HG02885 (cell line): ENCODE data around the gene STYXL1.

Source experiments
- ATAC-seq: cut with Tn5 transposase; IDR thresholded peaks from one replicate; pipeline ENCODE4 v1.9.1; 2021; ENCODE audit warnings: mild to moderate bottlenecking; ENCODE audit not compliant: unreplicated experiment, poor library complexity

The STYXL1 gene

GRCh38 chr7:75982306-75983064, 65.3 kb downstream of the STYXL1 start:
- ATAC-seq: no peak

DNA sequence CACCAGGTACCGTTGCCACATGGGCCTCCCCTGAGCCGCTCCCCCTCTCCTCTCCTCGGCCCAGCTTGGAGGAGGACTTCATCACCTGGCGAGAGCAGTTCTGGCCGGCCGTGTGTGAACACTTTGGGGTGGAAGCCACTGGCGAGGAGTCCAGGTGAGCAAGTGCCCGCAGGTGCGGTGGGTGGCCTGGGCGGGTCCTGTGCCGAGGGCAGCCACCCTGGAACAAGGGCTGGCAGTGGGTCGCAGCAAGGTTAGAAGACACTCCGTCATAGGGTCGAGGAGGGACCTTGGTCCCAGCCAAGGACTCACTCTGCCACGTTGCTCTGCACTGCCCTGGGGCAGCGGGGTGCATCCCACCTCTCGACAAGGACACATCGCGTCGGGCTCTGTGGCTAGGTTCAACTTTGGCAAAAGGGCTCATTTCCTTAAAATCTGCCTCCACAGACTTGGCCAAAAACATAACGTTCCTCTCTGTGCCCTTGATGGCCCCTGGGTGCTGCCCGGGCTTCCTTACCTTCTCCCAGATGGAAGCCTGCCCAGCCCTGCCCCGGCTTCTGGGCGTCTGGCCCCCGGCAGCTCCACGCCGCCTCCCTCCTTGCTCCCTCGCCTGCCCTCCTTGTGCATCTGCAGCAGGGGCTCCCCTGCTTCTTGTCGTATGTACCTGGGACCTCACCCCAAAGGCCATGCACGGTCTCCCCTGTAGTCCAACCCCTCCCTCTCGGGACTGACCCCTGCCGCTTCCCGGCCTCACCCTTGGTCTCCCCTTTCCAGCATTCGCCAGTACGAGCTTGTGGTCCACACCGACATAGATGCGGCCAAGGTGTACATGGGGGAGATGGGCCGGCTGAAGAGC, 66.1 kb downstream of the STYXL1 start:
- ATAC-seq: no peak

GRCh38 chr7:75981203-75981452, 66.7 kb downstream of the STYXL1 start:
- ATAC-seq: no peak

- ATAC-seq: no peak
Measured at GRCh38 chr7:75980430-75981202, 67.2 kb downstream of the STYXL1 start.

DNA sequence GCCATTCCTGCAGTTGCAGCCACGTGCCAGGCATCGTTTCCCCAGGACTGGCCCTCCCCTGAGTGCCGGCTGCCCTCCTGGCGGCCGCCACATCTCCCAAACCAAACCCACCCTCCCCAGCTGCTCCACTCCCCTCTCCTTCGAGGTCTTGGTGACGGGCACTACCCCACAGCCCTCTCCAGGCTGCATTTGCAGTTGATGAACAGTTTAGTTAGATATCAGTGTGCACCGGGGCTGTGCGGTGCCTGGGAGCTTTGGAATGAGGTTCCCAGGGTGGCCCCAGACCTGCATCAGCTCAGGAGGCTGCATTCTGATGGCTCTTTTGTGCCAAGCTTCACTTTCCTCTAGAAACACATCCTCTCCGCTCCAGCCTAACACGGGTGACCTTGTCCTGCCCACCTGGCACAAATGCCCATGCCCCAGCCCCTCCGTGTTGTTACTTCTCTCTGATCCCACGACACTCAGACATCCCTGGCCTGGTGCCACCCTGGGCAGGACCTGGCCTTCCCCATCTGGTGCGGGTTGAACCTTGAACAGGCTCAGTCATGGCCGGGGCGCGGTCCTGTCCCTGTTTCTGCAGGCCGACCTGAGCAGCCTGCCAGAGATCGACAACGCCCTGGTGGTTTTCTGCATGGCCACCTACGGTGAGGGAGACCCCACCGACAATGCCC, 67.9 kb downstream of the STYXL1 start:
- ATAC-seq: no peak

DNA sequence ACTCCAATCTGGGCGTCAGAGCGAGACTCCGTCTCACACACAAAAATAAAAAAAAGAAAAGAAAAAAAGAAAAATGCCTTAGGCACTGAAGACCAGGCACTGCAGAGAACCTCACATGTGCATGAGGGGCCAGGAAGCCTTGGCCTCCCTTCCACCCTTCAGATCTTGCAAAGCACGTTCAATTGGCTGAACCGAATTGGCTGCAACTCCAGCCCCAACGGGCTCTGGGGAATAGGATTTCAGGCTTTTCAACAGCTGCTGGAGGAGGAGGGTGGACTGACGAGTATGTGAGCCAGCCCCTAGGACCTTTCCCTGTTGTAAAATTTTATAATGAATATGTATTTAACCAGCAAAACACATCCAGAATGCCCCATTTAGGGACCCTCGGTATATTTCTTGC, 70.1 kb downstream of the STYXL1 start:
- no peak for ATAC-seq

- no peak for ATAC-seq
Measured at GRCh38 chr7:75971961-75972763, 75.6 kb downstream of the STYXL1 start.

DNA sequence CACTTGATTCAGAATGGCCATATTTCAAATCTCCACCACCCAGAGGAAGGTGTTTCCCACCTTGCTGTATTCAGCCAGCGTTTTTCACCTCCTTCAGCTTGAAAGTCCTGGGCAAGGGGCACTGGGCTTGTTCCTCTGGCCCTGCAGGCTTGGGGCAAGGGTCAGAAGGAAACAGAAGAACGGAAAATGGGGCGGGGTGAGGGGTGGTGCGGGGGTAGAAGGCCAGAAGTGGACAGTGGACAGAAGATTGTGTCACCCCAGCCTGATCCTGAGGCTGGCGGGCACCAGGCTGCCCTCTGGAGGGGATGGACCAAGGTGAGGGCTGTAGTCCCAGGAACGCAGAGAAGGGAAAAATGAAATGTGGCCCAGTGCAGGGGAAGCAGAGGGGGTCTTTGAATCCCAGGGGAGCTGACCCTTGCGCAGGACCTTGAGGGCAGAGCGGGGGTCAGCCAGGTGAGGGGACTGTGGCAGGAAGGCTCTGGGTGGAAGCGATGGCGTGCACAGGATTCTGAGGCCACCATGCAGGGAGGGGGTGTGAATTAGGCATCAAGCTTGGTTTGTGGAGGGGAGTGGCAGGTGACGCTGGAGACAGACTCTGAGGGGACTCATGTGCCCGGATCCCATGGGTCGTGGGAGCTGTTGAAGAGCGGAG, 76.4 kb downstream of the STYXL1 start:
- no peak for ATAC-seq

- no peak for ATAC-seq
Measured at GRCh38 chr7:75969704-75970498, 77.9 kb downstream of the STYXL1 start.

GRCh38 chr7:75969182-75969581, 78.6 kb downstream of the STYXL1 start:
- no peak for ATAC-seq

- ATAC-seq: no peak
Measured at GRCh38 chr7:75968561-75969001, 79.2 kb downstream of the STYXL1 start.

DNA sequence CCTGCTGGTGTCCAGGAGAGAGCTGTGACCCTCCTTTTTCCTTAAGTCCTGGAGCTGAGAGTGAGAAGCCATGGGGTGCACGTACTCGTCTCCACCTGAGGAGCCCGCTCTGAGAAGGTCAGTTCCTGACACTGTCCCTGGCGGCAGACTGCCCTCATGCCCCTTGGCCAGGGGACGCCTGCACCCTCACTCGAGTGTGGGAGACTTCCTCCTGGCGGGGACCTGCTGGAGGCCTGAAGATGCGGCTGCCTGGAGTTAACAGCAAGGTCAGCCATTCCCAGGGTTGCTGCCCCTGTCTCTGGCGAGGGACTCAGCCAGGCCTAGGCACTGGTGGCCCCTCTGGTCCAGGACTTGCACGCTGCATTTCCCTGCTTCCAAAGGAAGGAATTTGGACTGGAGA, 79.8 kb downstream of the STYXL1 start:
- ATAC-seq: no peak

DNA sequence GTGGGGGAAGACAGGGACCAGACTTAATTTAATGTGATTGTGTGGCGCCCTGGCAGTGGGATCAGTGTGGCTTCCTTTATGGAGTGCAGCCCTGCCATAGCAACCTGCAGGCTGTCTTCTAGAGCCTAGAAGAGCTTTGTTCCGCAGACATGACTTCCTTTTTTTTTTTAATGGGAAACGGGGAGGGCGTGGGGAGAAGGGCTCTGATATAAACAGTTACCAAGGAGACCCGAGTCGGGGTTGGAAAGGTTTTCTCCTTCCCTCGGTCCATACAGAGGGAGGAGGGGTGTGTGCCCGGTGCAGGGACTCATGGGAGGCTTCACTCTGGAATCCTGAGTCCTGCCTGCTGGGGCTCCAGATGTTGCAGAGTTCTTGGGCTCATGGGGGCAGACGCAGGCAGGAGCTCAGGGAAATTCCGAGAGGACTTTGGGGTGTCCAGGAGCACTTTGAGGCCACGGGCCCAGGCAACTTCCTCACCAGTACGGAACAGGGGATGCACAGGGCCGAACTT, 80.3 kb downstream of the STYXL1 start:
- no peak for ATAC-seq

DNA sequence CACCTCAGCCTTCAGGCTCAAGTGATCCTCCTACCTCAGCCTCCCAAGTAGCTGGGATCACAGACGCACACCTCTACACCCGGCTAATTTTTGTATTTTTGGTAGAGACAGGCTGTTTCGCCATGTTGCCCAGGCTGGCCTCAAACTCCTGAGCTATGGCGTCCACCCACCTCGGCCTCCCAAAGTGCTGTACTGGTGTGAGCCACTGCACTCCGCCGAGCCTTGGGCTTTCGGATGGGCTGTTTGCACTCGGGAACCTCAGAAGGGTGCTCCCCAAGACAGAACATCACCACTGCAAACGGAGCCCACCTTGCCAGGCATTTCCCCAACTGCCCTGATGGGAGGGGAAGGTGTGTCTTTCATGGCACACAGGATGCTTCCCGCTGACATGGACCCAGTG, 80.7 kb downstream of the STYXL1 start:
- no peak for ATAC-seq

GRCh38 chr7:75966190-75966961, 81.4 kb downstream of the STYXL1 start:
- ATAC-seq: no peak

GRCh38 chr7:75965617-75966016, 82.2 kb downstream of the STYXL1 start:
- ATAC-seq: no peak

- no peak for ATAC-seq
Measured at GRCh38 chr7:75963381-75963995, 84.3 kb downstream of the STYXL1 start.
